Epithelial cell of esophagus (primary cell): ENCODE results near the gene GRIK2.

ENCODE experiments used
- DNase-seq: peaks from one replicate; pipeline ENCODE4 v3.0.0; 2010; ENCODE audit warnings: low read depth
- H3K4me3 ChIP-seq: 2 replicates; pipeline ENCODE4 v1.5.1; 2011; ENCODE audit warnings: mild to moderate bottlenecking, low read length, control low read depth
- TF ChIP-seq, protein P1 (sequence below): IDR thresholded peaks from 2 replicates; pipeline ENCODE4 v1.5.1; 2011; ENCODE audit warnings: low read depth, mild to moderate bottlenecking, low read length, control low read depth, inconsistent platforms; ENCODE audit not compliant: insufficient read depth; ENCODE audit errors: missing control alignments

The GRIK2 gene

GRCh38 chr6:101439790-101440189, 46.3 kb downstream of the GRIK2 start:
- DNase-seq, result no peak
- TF ChIP-seq, protein P1, sequence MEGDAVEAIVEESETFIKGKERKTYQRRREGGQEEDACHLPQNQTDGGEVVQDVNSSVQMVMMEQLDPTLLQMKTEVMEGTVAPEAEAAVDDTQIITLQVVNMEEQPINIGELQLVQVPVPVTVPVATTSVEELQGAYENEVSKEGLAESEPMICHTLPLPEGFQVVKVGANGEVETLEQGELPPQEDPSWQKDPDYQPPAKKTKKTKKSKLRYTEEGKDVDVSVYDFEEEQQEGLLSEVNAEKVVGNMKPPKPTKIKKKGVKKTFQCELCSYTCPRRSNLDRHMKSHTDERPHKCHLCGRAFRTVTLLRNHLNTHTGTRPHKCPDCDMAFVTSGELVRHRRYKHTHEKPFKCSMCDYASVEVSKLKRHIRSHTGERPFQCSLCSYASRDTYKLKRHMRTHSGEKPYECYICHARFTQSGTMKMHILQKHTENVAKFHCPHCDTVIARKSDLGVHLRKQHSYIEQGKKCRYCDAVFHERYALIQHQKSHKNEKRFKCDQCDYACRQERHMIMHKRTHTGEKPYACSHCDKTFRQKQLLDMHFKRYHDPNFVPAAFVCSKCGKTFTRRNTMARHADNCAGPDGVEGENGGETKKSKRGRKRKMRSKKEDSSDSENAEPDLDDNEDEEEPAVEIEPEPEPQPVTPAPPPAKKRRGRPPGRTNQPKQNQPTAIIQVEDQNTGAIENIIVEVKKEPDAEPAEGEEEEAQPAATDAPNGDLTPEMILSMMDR, result no peak
- H3K4me3 ChIP-seq, result no peak overlapping the region

DNA sequence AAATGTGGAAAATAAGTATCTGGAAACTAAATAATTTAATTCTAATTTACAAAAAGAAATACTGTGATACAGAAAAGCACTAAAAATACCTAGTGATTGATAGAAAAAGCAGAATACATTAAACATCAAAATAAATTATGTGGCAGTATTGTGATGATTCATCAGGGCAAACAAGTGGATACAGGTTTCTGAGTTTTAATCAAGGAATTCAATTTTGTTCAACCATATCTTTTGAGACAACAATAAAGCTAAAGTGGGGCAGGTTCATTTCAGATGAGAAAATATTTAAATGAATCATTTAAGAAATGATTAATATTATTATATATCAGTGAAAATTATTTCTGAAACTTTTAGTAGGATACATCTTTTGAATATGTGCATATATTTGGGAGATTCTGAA, 49.8 kb downstream of the GRIK2 start:
- peak; percentile 66 for DNase-seq

GRCh38 chr6:101444717-101445116, 51.2 kb downstream of the GRIK2 start:
- DNase-seq, result no peak
- H3K4me3 ChIP-seq, result no peak overlapping the region
- TF ChIP-seq, protein P1, result no peak

More for the DNA sequence above, 49.8 kb downstream of the GRIK2 start:
- TF ChIP-seq, protein P1, result no peak
- no peak overlapping the region for H3K4me3 ChIP-seq

- no peak for DNase-seq
- H3K4me3 ChIP-seq, result no peak overlapping the region
- TF ChIP-seq, protein P1, result no peak
These were observed 52.0 kb downstream of the GRIK2 start for GRCh38 chr6:101445527-101445926.

DNA sequence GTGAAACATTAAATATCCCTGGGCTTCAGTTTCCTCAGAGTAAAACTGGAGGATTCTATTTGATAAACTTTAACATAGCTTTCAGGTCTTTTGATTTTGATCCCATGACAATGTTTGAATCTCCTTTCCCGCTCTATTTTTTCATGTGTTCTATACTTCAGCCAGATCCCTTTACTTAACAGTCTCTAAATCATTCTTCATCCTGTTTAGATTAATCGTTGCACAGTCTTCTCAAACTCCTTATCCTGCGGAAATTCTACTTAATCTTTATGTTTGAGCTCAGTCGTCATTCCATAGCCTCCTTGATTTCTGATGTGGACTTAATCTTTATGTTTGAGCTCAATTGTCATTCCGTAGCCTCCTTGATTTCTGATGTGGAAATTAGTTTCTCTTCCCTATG, 57.4 kb downstream of the GRIK2 start:
- no peak for DNase-seq
- no peak overlapping the region for H3K4me3 ChIP-seq
- TF ChIP-seq, protein P1, result no peak

DNA sequence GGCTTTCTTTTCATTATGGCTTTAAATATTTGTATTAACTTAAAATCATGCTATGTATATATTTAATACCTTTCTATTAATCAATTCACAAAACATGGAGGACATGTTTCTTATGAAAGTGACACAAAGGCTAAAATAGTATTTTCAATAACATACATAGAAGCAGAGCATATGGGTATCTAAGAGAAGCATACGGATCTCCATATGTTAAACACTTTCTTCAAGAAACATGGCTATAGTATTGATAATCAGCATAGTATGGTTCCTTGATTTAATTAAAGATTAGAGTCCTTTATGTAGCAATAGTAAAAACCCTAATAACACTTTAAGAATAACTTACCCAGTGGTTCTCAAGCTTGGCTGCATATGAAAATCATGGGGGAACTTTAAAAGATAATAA, 58.5 kb downstream of the GRIK2 start:
- DNase-seq, result no peak
- no peak overlapping the region for H3K4me3 ChIP-seq
- TF ChIP-seq, protein P1, result no peak

- TF ChIP-seq, protein P1, result no peak
- no peak for DNase-seq
These were observed 59.7 kb downstream of the GRIK2 start for GRCh38 chr6:101453221-101453620.

More at GRCh38 chr6:101453221-101453620, 59.7 kb downstream of the GRIK2 start:
- H3K4me3 ChIP-seq, result no peak overlapping the region
